Upper lobe of left lung (tissue), 6 donors: ENCODE data around the gene INPP4B. TPM values are rescaled to one million over a fixed set of nuclear protein-coding genes. Genes with fewer than 3 reads are reported as not detected.

ENCODE experiments used
- ATAC-seq, 2 donors: fragments of 200-7000 bp; cut with Tn5 transposase; one replicate each; pipeline ENCODE4 v1.9.1; 2022; ENCODE audit warnings: mild to moderate bottlenecking in 2 of 2, moderate library complexity in 2 of 2; ENCODE audit not compliant: low FRiP score in 2 of 2
- DNase-seq, 2 donors: peaks; one replicate each; pipeline ENCODE4 v3.0.0-alpha.2; 2019 to 2020
- H3K27ac ChIP-seq, 4 donors: fragments of 200-600 bp; sonication (generic); one replicate each; pipeline ENCODE4 v1.5.1; 2016 to 2019
- H3K27me3 ChIP-seq, 4 donors: fragments of 200-600 bp; sonication (generic); one replicate each; pipeline ENCODE4 v1.5.1; 2017 to 2019
- H3K36me3 ChIP-seq, 4 donors: fragments of 200-600 bp; sonication (generic); one replicate each; pipeline ENCODE4 v1.5.1; 2016 to 2019
- H3K4me1 ChIP-seq, 4 donors: fragments of 200-600 bp; sonication (generic); one replicate each; pipeline ENCODE4 v1.5.1; 2018 to 2019
- H3K4me3 ChIP-seq, 4 donors: fragments of 200-600 bp; sonication (generic); one replicate each; pipeline ENCODE4 v1.5.1; 2017 to 2019; ENCODE audit warnings: mild to moderate bottlenecking in 2 of 4, moderate library complexity in 1 of 4
- H3K9me3 ChIP-seq, 4 donors: fragments of 200-600 bp; sonication (generic); one replicate each; pipeline ENCODE4 v1.5.1; 2018 to 2019
- CTCF ChIP-seq, 6 experiments: fragments of 450-650 bp in 4 of 6; fragments of 200-600 bp in 2 of 6; sonication (generic) in 2 of 6; IDR thresholded peaks; one replicate each; pipeline ENCODE4 v1.5.1; 2016 to 2019; ENCODE audit warnings: antibody characterized with exemption in 6 of 6
- EP300 ChIP-seq, 4 donors: sonication (generic); formaldehyde crosslinking; IDR thresholded peaks; one replicate each; pipeline ENCODE4 v1.5.1; 2017; ENCODE audit warnings: antibody characterized with exemption in 4 of 4, control low read depth in 2 of 4
- POLR2A ChIP-seq, 4 donors: fragments of 450-650 bp; IDR thresholded peaks; one replicate each; pipeline ENCODE4 v1.5.1; 2016 to 2017; ENCODE audit warnings: antibody characterized with exemption in 4 of 4, mild to moderate bottlenecking in 2 of 4
- POLR2AphosphoS5 ChIP-seq, 2 donors: sonication (generic); formaldehyde crosslinking; IDR thresholded peaks; one replicate each; pipeline ENCODE4 v1.5.1; 2017; ENCODE audit warnings: antibody characterized with exemption in 2 of 2
- WGBS, 2 donors: methylation state at CpG; one replicate each; pipeline ENCODE4 v1.1.5; 2017 to 2018; 5-methylcytosine and 5-hydroxymethylcytosine counted together
- total RNA-seq, 6 donors: library from RNA; depleted of rRNA in 4 of 6; stranded (reverse); fragments of >200 nt in 4 of 6; gene quantifications; one replicate each; pipeline versions ENCODE4 v1.1.0 to v1.2.1, GENCODE V29; 2016 to 2021
- donor health status: DM: no; HTN: no; CAD: no; lungs with moderate emphysema.
- donor health status: DM: no; HTN: yes; CAD: no; lungs with severe emphysema.

Gene INPP4B
- total RNA-seq, 6 donors from 2014 or later, result 4.7 to 31.4 (median 10.4) TPM

- H3K27me3 ChIP-seq, result no peaks in the 10 kb centered on the region
- no peak for ATAC-seq
- no peak overlapping the region for H3K27ac ChIP-seq
- no peaks in the 10 kb centered on the region for H3K9me3 ChIP-seq
- no peaks in the 10 kb centered on the region for H3K36me3 ChIP-seq
- 71 to 72% methylated on average over 4 of the region's 4 CpGs for WGBS, 2 donors
- no peak overlapping the region for H3K4me3 ChIP-seq
- TF ChIP-seq POLR2A (IDR thresholded peaks at IDR 0.05) (no peak), CTCF (IDR thresholded peaks at IDR 0.05) (no peak), POLR2AphosphoS5 (IDR thresholded peaks at IDR 0.05) (no peak), EP300 (IDR thresholded peaks at IDR 0.05) (no peak)
- DNase-seq, result no peak
- no peaks in the 10 kb centered on the region for H3K4me1 ChIP-seq
Measured at GRCh38 chr4:142104041-142104440, 742.1 kb downstream of the INPP4B start.

GRCh38 chr4:142101401-142101800, 744.7 kb downstream of the INPP4B start:
- H3K36me3 ChIP-seq, result no peaks in the 10 kb centered on the region
- TF ChIP-seq POLR2A (IDR thresholded peaks at IDR 0.05) (no peak), POLR2AphosphoS5 (IDR thresholded peaks at IDR 0.05) (no peak), CTCF (IDR thresholded peaks at IDR 0.05) (no peak), EP300 (IDR thresholded peaks at IDR 0.05) (no peak)
- no peaks in the 10 kb centered on the region for H3K9me3 ChIP-seq
- H3K4me1 ChIP-seq, result no peaks in the 10 kb centered on the region
- H3K4me3 ChIP-seq, result no peak overlapping the region
- ATAC-seq, result no peak
- no peak for DNase-seq
- 90 to 93% methylated on average over 1 of the region's 1 CpG for WGBS, 2 donors
- no peak overlapping the region for H3K27ac ChIP-seq
- H3K27me3 ChIP-seq, result no peaks in the 10 kb centered on the region

- H3K9me3 ChIP-seq, result no peaks in the 10 kb centered on the region
- no peaks in the 10 kb centered on the region for H3K27me3 ChIP-seq
- H3K4me1 ChIP-seq, result no peaks in the 10 kb centered on the region
- TF ChIP-seq CTCF (IDR thresholded peaks at IDR 0.05), result no peak
- TF ChIP-seq POLR2A (IDR thresholded peaks at IDR 0.05), result no peak
- no peak for TF ChIP-seq POLR2AphosphoS5 (IDR thresholded peaks at IDR 0.05)
- TF ChIP-seq EP300 (IDR thresholded peaks at IDR 0.05), result no peak
- DNase-seq (no peak), ATAC-seq (no peak)
- no peak overlapping the region for H3K4me3 ChIP-seq
- H3K27ac ChIP-seq, result no peak overlapping the region
- no peaks in the 10 kb centered on the region for H3K36me3 ChIP-seq
Measured at GRCh38 chr4:142100941-142101340, 745.2 kb downstream of the INPP4B start.

GRCh38 chr4:142098900-142099545, 747.1 kb downstream of the INPP4B start:
- TF ChIP-seq POLR2A (IDR thresholded peaks at IDR 0.05) (no peak), EP300 (IDR thresholded peaks at IDR 0.05) (no peak), POLR2AphosphoS5 (IDR thresholded peaks at IDR 0.05) (no peak), CTCF (IDR thresholded peaks at IDR 0.05) (no peak)
- no peaks in the 10 kb centered on the region for H3K4me1 ChIP-seq
- no peaks in the 10 kb centered on the region for H3K9me3 ChIP-seq
- ATAC-seq, result no peak
- H3K4me3 ChIP-seq, result no peak overlapping the region
- no peak for DNase-seq
- no peaks in the 10 kb centered on the region for H3K27me3 ChIP-seq
- H3K36me3 ChIP-seq, result no peaks in the 10 kb centered on the region
- WGBS, 2 donors, result 81 to 84% methylated on average over 1 of the region's 1 CpG
- H3K27ac ChIP-seq, result no peak overlapping the region

- Histone ChIP-seq H3K27ac (no peak overlapping the region), H3K36me3 (no peaks in the 10 kb centered on the region), H3K4me1 (no peaks in the 10 kb centered on the region), H3K4me3 (no peak overlapping the region), H3K9me3 (no peaks in the 10 kb centered on the region), H3K27me3 (no peaks in the 10 kb centered on the region)
- DNase-seq (no peak), ATAC-seq (no peak)
- 85 to 93% methylated on average over 3 of the region's 3 CpGs for WGBS, 2 donors
- TF ChIP-seq EP300 (IDR thresholded peaks at IDR 0.05), result no peak
- no peak for TF ChIP-seq POLR2AphosphoS5 (IDR thresholded peaks at IDR 0.05)
- no peak for TF ChIP-seq CTCF (IDR thresholded peaks at IDR 0.05)
- no peak for TF ChIP-seq POLR2A (IDR thresholded peaks at IDR 0.05)
Measured at GRCh38 chr4:142098380-142098779, 747.7 kb downstream of the INPP4B start.
